ENCODE results near the gene ZDHHC20. TPM values are rescaled to one million over a fixed set of nuclear protein-coding genes. Genes with fewer than 3 reads are reported as not detected.

ZDHHC20 gene
- total RNA-seq, 6 experiments from 2014 or later: 19.2 to 28.9 (median 23.4) TPM

GRCh38 chr13:21355304-21355703, 103.8 kb downstream of the ZDHHC20 start:
- WGBS (ENCODE audit: insufficient coverage, low coverage, low lambda C conversion rate, missing lambda C conversion rate): 44% methylated on average over 2 of the region's 3 CpGs
- intact Hi-C loops (cut with DNase I): no loop called here
- TF ChIP-seq CTCF (IDR thresholded peaks at IDR 0.05): no peak
- TF ChIP-seq POLR2A (IDR thresholded peaks at IDR 0.05): no peak
- Histone ChIP-seq H3K9me3 (no peaks in the 10 kb centered on the region), H3K27ac (no peak overlapping the region), H3K4me3 (no peak overlapping the region), H3K4me1 (no peaks in the 10 kb centered on the region), H3K36me3 (no peaks in the 10 kb centered on the region), H3K27me3 (no peaks in the 10 kb centered on the region)
- ATAC-seq: no peak
- no peak for DNase-seq

GRCh38 chr13:21354721-21355120, 104.4 kb downstream of the ZDHHC20 start:
- no peaks in the 10 kb centered on the region for H3K4me1 ChIP-seq
- intact Hi-C loops (cut with DNase I): no loop called here
- no peak overlapping the region for H3K4me3 ChIP-seq
- no peak for TF ChIP-seq POLR2A (IDR thresholded peaks at IDR 0.05)
- no peak for TF ChIP-seq CTCF (IDR thresholded peaks at IDR 0.05)
- H3K27me3 ChIP-seq: no peaks in the 10 kb centered on the region
- H3K9me3 ChIP-seq: no peaks in the 10 kb centered on the region
- WGBS (ENCODE audit: insufficient coverage, low coverage, low lambda C conversion rate, missing lambda C conversion rate): 90% methylated on average over 9 of the region's 13 CpGs
- no peak overlapping the region for H3K27ac ChIP-seq
- DNase-seq (no peak), ATAC-seq (no peak)
- no peaks in the 10 kb centered on the region for H3K36me3 ChIP-seq

- no peak for ATAC-seq
- H3K9me3 ChIP-seq: no peaks in the 10 kb centered on the region
- no peak for TF ChIP-seq POLR2A (IDR thresholded peaks at IDR 0.05)
- no peak for TF ChIP-seq CTCF (IDR thresholded peaks at IDR 0.05)
- H3K27me3 ChIP-seq: no peaks in the 10 kb centered on the region
- H3K4me1 ChIP-seq: no peaks in the 10 kb centered on the region
- H3K27ac ChIP-seq: no peak overlapping the region
- intact Hi-C loops (cut with DNase I): no loop called here
- no peak for DNase-seq
- WGBS (ENCODE audit: insufficient coverage, low coverage, low lambda C conversion rate, missing lambda C conversion rate): 69% methylated on average over 6 of the region's 6 CpGs
- H3K4me3 ChIP-seq: no peak overlapping the region
- H3K36me3 ChIP-seq: no peaks in the 10 kb centered on the region
Observed at GRCh38 chr13:21348488-21349120, 110.5 kb downstream of the ZDHHC20 start.

GRCh38 chr13:21347753-21348318, 111.3 kb downstream of the ZDHHC20 start:
- Histone ChIP-seq H3K27ac (no peak overlapping the region), H3K27me3 (no peaks in the 10 kb centered on the region), H3K9me3 (no peaks in the 10 kb centered on the region), H3K4me1 (no peaks in the 10 kb centered on the region), H3K4me3 (no peak overlapping the region), H3K36me3 (no peaks in the 10 kb centered on the region)
- 57% methylated on average over 1 of the region's 10 CpGs for WGBS (ENCODE audit: insufficient coverage, low coverage, low lambda C conversion rate, missing lambda C conversion rate)
- ATAC-seq (no peak), DNase-seq (no peak)
- no peak for TF ChIP-seq POLR2A (IDR thresholded peaks at IDR 0.05)
- no peak for TF ChIP-seq CTCF (IDR thresholded peaks at IDR 0.05)
- intact Hi-C loops (cut with DNase I): no loop called here

All from right lobe of liver (tissue), 6 donors.